CD14-positive monocyte (primary cell): Measurements from ENCODE around the gene GSE1. TPM values are rescaled to one million over a fixed set of nuclear protein-coding genes. Genes with fewer than 3 reads are reported as not detected.

Experiments used
- DNase-seq, 3 donors: peaks; one replicate each; pipeline ENCODE4 v3.0.0-alpha.2; 2011 to 2022
- H2AFZ ChIP-seq: 2 replicates; pipeline ENCODE4 v1.6.0; 2012; ENCODE audit warnings: mild to moderate bottlenecking, low read depth, low read length, inconsistent platforms; ENCODE audit not compliant: insufficient read depth, poor library complexity, severe bottlenecking
- H3K27ac ChIP-seq, 2 donors: 1 replicate in 1 of 2; 2 replicates in 1 of 2; pipeline ENCODE4 v1.5.1; 2012 to 2013; ENCODE audit warnings: low read length in 2 of 2, control low read depth in 1 of 2, inconsistent platforms in 1 of 2, low read depth in 1 of 2, mild to moderate bottlenecking in 1 of 2
- H3K27me3 ChIP-seq, 2 donors: one replicate each; pipeline versions ENCODE4 v1.6.0 to v1.6.1; 2011 to 2013; ENCODE audit warnings: low read length in 2 of 2; ENCODE audit not compliant: control insufficient read depth in 2 of 2, insufficient read depth in 2 of 2
- H3K36me3 ChIP-seq, 2 donors: replicated peaks in 1 of 2; 1 replicate in 1 of 2; 2 replicates in 1 of 2; pipeline versions ENCODE4 v1.5.1 to v1.6.1; 2012 to 2013; ENCODE audit warnings: low read length in 2 of 2, control low read depth in 1 of 2, inconsistent platforms in 1 of 2, mild to moderate bottlenecking in 1 of 2; ENCODE audit not compliant: insufficient read depth in 2 of 2, control insufficient read depth in 1 of 2
- H3K4me1 ChIP-seq, 2 donors: 1 replicate in 1 of 2; 2 replicates in 1 of 2; pipeline versions ENCODE4 v1.5.1 to v1.6.1; 2012 to 2013; ENCODE audit warnings: low read length in 2 of 2, control low read depth in 1 of 2, inconsistent platforms in 1 of 2, mild to moderate bottlenecking in 1 of 2, moderate library complexity in 1 of 2; ENCODE audit not compliant: insufficient read depth in 2 of 2, control insufficient read depth in 1 of 2
- H3K4me2 ChIP-seq: replicated peaks from 2 replicates; pipeline ENCODE3; 2012; ENCODE audit warnings: low read length, moderate library complexity, mild to moderate bottlenecking; ENCODE audit not compliant: poor library complexity, severe bottlenecking; ENCODE audit errors: extremely low read depth
- H3K4me3 ChIP-seq, 3 experiments: fragments of 200-600 bp in 1 of 3; sonication (generic) in 1 of 3; replicated peaks in 1 of 3; 1 replicate in 2 of 3; 2 replicates in 1 of 3; pipeline ENCODE4 v1.5.1; 2011 to 2013; ENCODE audit warnings: low read length in 3 of 3, mild to moderate bottlenecking in 3 of 3, control low read depth in 2 of 3, low read depth in 2 of 3, inconsistent platforms in 1 of 3, moderate library complexity in 1 of 3
- H3K79me2 ChIP-seq: 2 replicates; pipeline ENCODE4 v1.6.0; 2012; ENCODE audit warnings: mild to moderate bottlenecking, control low read depth, inconsistent platforms, low read length, moderate library complexity; ENCODE audit not compliant: insufficient read depth
- H3K9ac ChIP-seq: 2 replicates; pipeline ENCODE4 v1.6.0; 2017; ENCODE audit warnings: low read length, mild to moderate bottlenecking; ENCODE audit not compliant: insufficient read depth, poor library complexity, severe bottlenecking
- H3K9me3 ChIP-seq, 2 donors: replicated peaks in 1 of 2; 1 replicate in 1 of 2; 2 replicates in 1 of 2; pipeline versions ENCODE4 v1.5.1 to v1.6.1; 2012 to 2013; ENCODE audit warnings: low read length in 2 of 2, control low read depth in 1 of 2; ENCODE audit not compliant: control insufficient read depth in 1 of 2, insufficient read depth in 1 of 2
- H4K20me1 ChIP-seq: 2 replicates; pipeline ENCODE4 v1.6.0; 2012; ENCODE audit warnings: mild to moderate bottlenecking, low read length, control low read depth, moderate library complexity; ENCODE audit not compliant: insufficient read depth
- H3K27ac Mint-ChIP-seq, 7 donors: one replicate each; pipeline ENCODE4 v1.8.0; 2020; ENCODE audit warnings: mild to moderate bottlenecking in 7 of 7, mixed read lengths in 7 of 7, moderate library complexity in 6 of 7, inconsistent platforms in 2 of 7
- H3K27me3 Mint-ChIP-seq, 3 donors: one replicate each; pipeline ENCODE4 v1.8.0; 2021 to 2022; ENCODE audit warnings: low read depth in 3 of 3, mild to moderate bottlenecking in 3 of 3, mixed read lengths in 3 of 3, moderate library complexity in 3 of 3, inconsistent platforms in 1 of 3
- H3K36me3 Mint-ChIP-seq, 2 donors: one replicate each; pipeline ENCODE4 v1.8.0; 2020; ENCODE audit warnings: mixed read lengths in 2 of 2, inconsistent platforms in 1 of 2, mild to moderate bottlenecking in 1 of 2
- H3K4me1 Mint-ChIP-seq: one replicate; pipeline ENCODE4 v1.8.0; 2020; ENCODE audit warnings: mild to moderate bottlenecking, mixed read lengths
- H3K4me3 Mint-ChIP-seq, 2 donors: one replicate each; pipeline ENCODE4 v1.8.0; 2020; ENCODE audit warnings: mild to moderate bottlenecking in 2 of 2, mixed read lengths in 2 of 2, moderate library complexity in 1 of 2
- H3K9me3 Mint-ChIP-seq, 7 donors: one replicate each; pipeline ENCODE4 v1.8.0; 2020 to 2022; ENCODE audit warnings: mixed read lengths in 7 of 7, mild to moderate bottlenecking in 6 of 7, moderate library complexity in 6 of 7, inconsistent platforms in 2 of 7
- WGBS: methylation state at CpG from one replicate; pipeline ENCODE4 v1.1.5; 2013; ENCODE audit warnings: missing lambda C conversion rate; ENCODE audit not compliant: insufficient coverage; 5-methylcytosine and 5-hydroxymethylcytosine counted together
- intact Hi-C, 2 donors: fragments of 100-400 bp; cut with micrococcal nuclease; formaldehyde crosslinking; loops; one replicate each; pipeline versions ENCODE4 v1.15.0 to v1.15.1; 2023
- polyA plus RNA-seq, 3 donors: library from polyadenylated mRNA; depleted of rRNA in 1 of 3; unstranded in 2 of 3; stranded (reverse) in 1 of 3; fragments of 300-500 nt in 2 of 3; fragments of >200 nt in 1 of 3; fragmentation: Illumina TruSeq in 2 of 3; gene quantifications; 1 replicate in 2 of 3; 2 replicates in 1 of 3; pipeline ENCODE4 v1.2.3, GENCODE V29; 2012 to 2021
- TF ChIP-seq, protein P1 (sequence below): fragments of 200-600 bp; IDR thresholded peaks from one replicate; pipeline ENCODE4 v1.8.0; 2022; ENCODE audit warnings: antibody characterized with exemption, mild to moderate bottlenecking

Gene GSE1
- polyA plus RNA-seq, 3 donors, result 0.67 to 38.9 (median 0.86) TPM

DNA sequence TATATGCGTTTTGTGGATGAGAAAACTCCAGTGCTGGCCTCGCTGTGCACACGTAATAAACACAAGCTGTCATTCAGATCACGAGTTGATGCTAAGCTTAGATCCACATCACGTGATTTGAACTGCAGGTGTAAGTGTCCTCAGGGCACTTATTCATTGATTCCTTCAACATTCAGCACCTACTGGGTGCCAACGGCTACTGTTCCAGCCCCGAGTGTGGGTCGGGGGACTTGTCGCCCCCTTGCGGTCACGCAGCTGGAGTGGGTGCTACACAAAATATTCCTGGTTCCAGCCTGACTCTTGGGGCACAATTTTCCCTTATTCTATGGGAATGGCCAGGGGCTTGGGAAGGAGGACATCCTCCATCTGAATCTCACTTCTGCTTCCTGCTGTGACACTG lies 105.6 kb downstream of the GSE1 start:
- Histone ChIP-seq H3K27me3 (no peaks in the 10 kb centered on the region), H3K36me3 (peaks cover 0 to 1% of the 10 kb centered on the region in 2 donors), H4K20me1 (peaks cover 10% of the 10 kb centered on the region), H3K4me2 (no peak overlapping the region), H2AFZ (no peak overlapping the region), H3K27ac (no peak overlapping the region), H3K4me1 (peaks cover 17 to 26% of the 10 kb centered on the region in 2 donors), H3K4me3 (no peak overlapping the region), H3K9me3 (no peaks in the 10 kb centered on the region), H3K79me2 (no peaks in the 10 kb centered on the region), H3K9ac (no peak overlapping the region)
- 86% methylated on average over 5 of the region's 11 CpGs for WGBS
- Mint-ChIP-seq H3K27me3 (peaks cover 0 to 12% (median 7%) of the 10 kb centered on the region in 3 donors), H3K4me3 (no peak overlapping the region), H3K9me3 (peaks cover 0 to 4% (median 0%) of the 10 kb centered on the region in 7 donors), H3K4me1 (peaks cover 16% of the 10 kb centered on the region), H3K36me3 (peaks cover 5 to 12% of the 10 kb centered on the region in 2 donors), H3K27ac (no peak overlapping the region)
- TF ChIP-seq, protein P1, sequence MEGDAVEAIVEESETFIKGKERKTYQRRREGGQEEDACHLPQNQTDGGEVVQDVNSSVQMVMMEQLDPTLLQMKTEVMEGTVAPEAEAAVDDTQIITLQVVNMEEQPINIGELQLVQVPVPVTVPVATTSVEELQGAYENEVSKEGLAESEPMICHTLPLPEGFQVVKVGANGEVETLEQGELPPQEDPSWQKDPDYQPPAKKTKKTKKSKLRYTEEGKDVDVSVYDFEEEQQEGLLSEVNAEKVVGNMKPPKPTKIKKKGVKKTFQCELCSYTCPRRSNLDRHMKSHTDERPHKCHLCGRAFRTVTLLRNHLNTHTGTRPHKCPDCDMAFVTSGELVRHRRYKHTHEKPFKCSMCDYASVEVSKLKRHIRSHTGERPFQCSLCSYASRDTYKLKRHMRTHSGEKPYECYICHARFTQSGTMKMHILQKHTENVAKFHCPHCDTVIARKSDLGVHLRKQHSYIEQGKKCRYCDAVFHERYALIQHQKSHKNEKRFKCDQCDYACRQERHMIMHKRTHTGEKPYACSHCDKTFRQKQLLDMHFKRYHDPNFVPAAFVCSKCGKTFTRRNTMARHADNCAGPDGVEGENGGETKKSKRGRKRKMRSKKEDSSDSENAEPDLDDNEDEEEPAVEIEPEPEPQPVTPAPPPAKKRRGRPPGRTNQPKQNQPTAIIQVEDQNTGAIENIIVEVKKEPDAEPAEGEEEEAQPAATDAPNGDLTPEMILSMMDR, result no peak
- DNase-seq, result no peak
- intact Hi-C loops, result loop anchor here in 1 of 2 donors (5.0 to 10.0 kb wide), 2 partner anchors 39 to 424 kb away; no protein-coding TSS in a partner anchor

DNA sequence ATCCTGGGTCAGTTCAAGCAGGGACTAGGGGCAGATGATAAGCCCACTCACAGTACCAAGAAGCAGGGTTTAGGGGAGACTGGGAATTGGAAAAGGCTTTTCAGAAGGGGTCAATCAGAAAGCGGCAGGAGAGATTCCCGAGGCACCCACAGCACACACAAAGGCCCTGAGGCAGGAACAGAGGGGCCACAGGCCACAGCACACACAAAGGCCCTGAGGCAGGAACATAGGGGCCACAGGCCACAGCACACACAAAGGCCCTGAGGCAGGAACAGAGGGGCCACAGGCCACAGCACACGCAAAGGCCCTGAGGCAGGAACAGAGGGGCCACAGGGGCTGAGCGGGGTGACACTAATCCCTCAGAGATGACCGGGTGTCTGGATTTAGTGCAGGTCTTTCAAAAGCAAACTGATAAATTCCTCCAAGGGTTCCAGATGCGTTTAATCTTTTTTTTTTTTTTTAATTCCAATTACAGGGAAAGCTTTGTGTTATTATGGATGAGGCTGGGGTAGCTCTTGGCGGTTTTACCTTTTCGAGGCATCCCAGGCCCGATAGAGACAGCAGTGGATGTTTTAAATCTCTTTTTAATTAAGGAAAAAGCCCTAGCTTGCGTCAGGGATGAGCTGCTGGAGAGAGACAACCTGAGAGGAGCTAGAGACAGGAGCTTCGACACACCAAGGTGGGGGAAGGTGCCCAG lies 106.6 kb downstream of the GSE1 start:
- Histone ChIP-seq H4K20me1 (peaks cover 10% of the 10 kb centered on the region), H2AFZ (no peak overlapping the region), H3K4me3 (no peak overlapping the region), H3K9ac (no peak overlapping the region), H3K9me3 (no peaks in the 10 kb centered on the region), H3K4me1 (peaks cover 17 to 26% of the 10 kb centered on the region in 2 donors), H3K27ac (no peak overlapping the region), H3K27me3 (no peaks in the 10 kb centered on the region), H3K79me2 (no peaks in the 10 kb centered on the region), H3K4me2 (no peak overlapping the region), H3K36me3 (peaks cover 0 to 3% of the 10 kb centered on the region in 2 donors)
- DNase-seq, result no peak
- Mint-ChIP-seq H3K4me3 (no peak overlapping the region), H3K9me3 (peaks cover 0 to 4% (median 0%) of the 10 kb centered on the region in 7 donors), H3K27me3 (peaks cover 2 to 12% (median 10%) of the 10 kb centered on the region in 3 donors), H3K4me1 (peaks cover 16% of the 10 kb centered on the region), H3K36me3 (peaks cover 10 to 17% of the 10 kb centered on the region in 2 donors), H3K27ac (peak overlapping the region in 1 of 7 donors; percentile 17)
- 88% methylated on average over 4 of the region's 11 CpGs for WGBS
- intact Hi-C loops, result loop anchor here in 1 of 2 donors (5.0 to 10.0 kb wide), 2 partner anchors 38 to 425 kb away; no protein-coding TSS in a partner anchor
- TF ChIP-seq, protein P1, result no peak
